GM12801 (cell line): Measurements from ENCODE around the gene LGALS7B.

ENCODE experiments used
- TF ChIP-seq, protein P1 (sequence below): IDR thresholded peaks from one replicate; pipeline ENCODE4 v1.5.1; 2011; ENCODE audit warnings: control low read depth; ENCODE audit not compliant: insufficient read length; ENCODE audit errors: extremely low read depth

Gene LGALS7B

GRCh38 chr19:38834590-38834989 lies 45.6 kb downstream of the LGALS7B start:
- TF ChIP-seq, protein P1, sequence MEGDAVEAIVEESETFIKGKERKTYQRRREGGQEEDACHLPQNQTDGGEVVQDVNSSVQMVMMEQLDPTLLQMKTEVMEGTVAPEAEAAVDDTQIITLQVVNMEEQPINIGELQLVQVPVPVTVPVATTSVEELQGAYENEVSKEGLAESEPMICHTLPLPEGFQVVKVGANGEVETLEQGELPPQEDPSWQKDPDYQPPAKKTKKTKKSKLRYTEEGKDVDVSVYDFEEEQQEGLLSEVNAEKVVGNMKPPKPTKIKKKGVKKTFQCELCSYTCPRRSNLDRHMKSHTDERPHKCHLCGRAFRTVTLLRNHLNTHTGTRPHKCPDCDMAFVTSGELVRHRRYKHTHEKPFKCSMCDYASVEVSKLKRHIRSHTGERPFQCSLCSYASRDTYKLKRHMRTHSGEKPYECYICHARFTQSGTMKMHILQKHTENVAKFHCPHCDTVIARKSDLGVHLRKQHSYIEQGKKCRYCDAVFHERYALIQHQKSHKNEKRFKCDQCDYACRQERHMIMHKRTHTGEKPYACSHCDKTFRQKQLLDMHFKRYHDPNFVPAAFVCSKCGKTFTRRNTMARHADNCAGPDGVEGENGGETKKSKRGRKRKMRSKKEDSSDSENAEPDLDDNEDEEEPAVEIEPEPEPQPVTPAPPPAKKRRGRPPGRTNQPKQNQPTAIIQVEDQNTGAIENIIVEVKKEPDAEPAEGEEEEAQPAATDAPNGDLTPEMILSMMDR: no peak

GRCh38 chr19:38836159-38836982 lies 47.4 kb downstream of the LGALS7B start:
- TF ChIP-seq, protein P1: no peak

DNA sequence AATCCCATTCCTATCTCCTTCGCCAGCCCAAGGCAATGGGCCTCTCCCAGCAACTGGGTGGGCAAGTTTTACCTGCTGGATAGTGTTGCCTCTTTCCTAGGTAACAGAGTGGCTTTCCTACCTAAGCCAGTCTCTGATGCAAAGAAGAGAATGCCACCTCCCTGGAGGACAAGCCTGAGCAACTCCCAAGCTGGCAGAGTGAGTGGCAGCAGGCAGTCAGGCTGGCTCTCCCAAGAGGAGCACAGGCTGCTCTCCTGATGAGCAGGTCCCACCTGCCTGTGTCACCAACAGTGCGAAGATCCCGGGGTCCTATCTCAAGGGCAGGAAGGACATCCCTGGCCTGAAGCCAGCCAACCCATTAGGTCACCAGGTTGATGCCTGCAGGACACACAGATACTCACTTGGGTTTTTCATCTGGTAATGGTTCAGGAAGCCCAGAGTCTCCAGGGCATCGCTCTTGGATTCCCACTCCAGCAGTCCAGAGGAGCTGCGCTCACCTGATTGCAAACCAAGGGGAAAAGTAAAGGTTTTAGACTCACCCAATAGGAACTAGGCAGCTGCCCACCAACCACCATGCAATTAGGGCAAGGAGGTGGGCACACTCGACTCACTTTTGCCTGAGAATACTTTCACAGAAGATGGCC lies 48.1 kb downstream of the LGALS7B start:
- TF ChIP-seq, protein P1: no peak

GRCh38 chr19:38837656-38838121 lies 48.7 kb downstream of the LGALS7B start:
- TF ChIP-seq, protein P1: no peak

GRCh38 chr19:38838208-38838985 lies 49.4 kb downstream of the LGALS7B start:
- TF ChIP-seq, protein P1: no peak

DNA sequence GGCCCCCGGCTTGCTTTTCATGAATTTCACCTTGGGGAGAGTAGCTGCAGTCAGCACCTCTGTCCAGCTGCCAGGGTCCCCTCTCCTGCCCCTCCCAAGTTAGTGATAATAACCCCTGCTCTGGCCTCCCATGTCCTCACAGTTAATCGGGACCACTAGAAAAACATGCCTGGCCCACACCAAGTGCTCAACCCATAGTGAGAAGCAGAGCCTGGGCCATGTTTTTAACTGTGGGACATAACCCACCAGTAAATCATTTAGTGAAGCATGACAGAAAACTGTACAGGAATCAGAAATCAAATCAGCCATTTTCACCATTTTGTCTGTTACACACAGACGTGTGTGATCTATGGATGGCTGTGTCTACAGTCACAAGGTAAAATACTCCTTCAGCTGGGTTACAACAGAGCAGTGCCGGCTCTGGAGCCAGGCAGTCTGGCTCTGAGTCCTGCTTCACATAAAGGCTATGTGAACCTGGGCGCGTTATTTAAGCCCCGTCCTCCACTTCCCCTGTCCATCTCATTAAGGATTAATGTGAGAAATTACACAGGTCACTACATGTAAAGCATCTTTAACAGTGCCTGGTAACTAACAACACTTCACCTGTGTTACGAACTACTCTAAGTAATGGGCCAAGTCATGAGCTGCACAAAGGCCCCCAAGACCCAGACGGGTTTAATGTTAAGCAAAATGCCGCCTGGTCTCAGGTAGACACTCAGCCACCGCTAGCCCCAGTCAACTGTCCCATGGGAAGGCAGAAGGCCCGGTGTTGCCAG lies 50.2 kb downstream of the LGALS7B start:
- TF ChIP-seq, protein P1: no peak
